Femur (tissue), 1 donor: ENCODE results near the gene AFAP1.

ENCODE experiments used
- DNase-seq: peaks from one replicate; pipeline ENCODE4 v3.0.0-alpha.2; 2017

Gene AFAP1

DNA sequence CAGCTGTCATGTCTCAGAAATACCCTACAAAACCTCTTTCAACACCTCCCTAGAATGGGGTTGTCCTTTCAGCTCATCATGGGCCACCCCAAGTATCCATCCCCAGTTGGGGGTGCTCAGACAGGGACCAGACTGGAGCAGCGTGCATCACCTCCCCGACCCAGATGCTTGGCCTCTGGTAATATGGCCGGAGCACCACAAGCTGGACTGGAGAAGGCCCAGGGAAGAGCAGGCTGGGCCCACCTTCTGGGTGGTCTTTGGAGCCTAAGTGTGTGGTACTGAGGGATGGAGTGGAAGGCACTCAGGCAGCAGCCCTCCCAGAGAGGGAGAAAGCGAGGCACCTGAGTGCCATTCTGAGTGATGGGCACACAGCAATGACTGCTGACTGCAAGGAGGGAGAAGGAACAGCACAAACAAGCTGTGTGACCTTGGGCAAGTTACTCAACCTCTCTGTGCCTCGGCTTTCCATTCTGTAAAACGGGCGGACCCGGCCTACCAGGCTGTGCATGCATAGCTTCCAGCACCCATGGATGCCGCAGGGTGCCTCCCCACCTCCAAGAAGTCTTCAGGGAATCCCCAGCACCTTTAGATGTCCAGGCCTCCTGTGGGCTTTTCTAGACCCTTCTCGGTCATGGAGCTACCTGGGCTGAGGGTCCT, 228.2 kb downstream of the AFAP1 start:
- no peak for DNase-seq

DNA sequence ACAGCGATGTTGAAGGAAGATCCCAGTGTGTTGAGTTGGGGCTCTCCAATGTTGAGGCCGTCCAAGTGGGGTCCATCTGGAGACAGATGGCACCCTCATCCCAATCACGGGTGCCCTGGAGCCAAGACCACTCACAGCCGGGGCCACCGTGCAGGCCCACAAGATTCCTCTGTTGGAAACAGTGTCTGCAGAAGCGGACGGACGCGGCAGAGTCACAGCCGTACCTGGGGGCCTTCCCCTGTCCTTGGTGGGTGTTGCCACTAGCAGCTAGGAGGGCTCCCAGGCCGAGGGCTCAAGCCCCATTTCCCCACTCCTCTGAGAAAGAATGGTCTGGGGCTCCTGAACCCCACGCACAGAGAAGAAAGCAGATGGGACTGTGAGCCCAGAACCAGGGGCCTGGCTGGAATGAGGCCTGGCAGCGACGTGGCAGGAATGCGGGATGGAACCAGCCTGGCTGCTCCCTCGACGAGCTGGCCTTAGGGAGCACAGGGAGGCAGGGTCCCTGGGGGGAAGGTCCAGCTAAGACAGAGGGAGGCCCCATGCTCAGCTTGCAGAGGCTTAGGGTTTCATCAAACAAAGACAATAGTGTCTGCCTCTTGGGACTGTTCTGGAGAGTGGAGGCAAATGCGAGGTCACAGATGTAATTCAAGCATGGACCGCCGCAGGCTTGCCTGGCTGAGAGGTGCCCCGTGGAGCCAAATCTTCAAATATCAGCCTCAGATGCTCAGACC, 228.9 kb downstream of the AFAP1 start:
- DNase-seq, result no peak

DNA sequence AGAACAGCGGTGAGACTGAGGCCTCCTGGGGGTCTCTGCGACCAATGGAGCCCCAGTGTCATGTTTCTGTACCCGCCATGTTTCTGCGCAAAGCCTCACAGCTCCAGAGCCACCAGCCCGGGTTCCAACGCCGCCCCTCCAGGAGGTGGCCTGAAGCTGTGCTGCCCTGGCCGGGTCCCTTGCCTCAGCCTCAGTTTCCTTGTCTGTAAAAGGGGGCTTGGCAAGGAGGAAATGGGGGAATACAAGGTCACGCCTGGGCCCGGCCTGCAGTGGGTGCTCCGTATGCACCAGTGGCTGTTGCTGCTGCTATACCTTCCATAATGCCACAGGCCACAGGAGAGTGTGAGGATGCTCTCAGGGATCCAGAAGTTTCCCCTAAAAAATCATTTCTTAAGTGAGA, 229.5 kb downstream of the AFAP1 start:
- DNase-seq, result no peak

DNA sequence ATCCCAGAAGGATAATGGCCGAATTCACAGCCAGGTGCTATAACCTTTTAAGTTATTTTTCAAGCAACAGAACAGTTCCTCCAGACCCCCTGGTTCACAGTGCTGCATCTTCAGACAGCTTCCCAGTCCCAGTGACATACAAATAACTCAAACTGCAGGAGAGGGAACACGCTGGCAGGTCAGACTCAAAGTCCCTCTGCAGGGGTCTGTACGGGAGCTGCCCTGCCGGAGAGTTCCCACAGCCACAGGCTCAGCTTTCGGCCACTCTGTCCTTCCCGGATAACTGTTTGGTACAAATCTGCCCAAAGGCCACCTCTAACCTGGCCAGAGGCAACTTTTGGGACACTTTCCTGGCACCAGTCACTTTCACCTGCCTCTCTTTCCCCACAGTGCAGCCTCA, 230.2 kb downstream of the AFAP1 start:
- DNase-seq, result no peak

DNA sequence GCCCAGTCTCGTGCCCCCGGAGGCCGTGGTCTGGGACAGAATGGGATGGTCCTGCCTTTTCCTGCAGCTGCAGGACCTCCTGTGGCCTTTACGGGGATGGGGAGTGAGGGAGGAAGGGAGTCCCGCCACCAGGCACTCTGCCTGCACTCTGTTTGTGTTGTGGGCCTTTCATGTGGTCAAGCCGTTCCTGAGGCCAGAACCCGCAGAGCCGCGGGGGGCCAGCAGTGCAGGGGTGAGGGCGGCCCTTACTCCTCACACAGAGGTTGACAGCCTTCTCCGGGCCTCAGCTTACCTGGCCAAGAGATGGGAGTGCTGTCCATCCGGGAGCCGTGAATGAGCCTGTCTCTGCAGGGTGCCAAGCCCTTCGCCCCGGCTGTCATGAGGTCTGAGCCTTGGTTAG, 230.7 kb downstream of the AFAP1 start:
- DNase-seq, result no peak
